Gastrocnemius medialis (tissue), 4 donors: Measurements from ENCODE around the gene PIP5K1C. TPM values are rescaled to one million over a fixed set of nuclear protein-coding genes. Genes with fewer than 3 reads are reported as not detected.

Experiments used
- ATAC-seq, 2 donors: fragments of 150-250 bp; one replicate each; pipeline ENCODE4 v1.9.1; 2016
- DNase-seq, 2 donors: peaks; one replicate each; pipeline ENCODE4 v3.0.0-alpha.2; 2019
- H3K27ac ChIP-seq, 4 donors: fragments of 200-600 bp; sonication (generic); 1 replicate in 1 of 4; 2 replicates in 3 of 4; pipeline ENCODE4 v1.5.1; 2016 to 2018; ENCODE audit warnings: mild to moderate bottlenecking in 2 of 4, moderate library complexity in 1 of 4
- H3K27me3 ChIP-seq, 3 donors: fragments of 200-600 bp; sonication (generic) in 2 of 3; 1 replicate in 1 of 3; 2 replicates in 2 of 3; pipeline versions ENCODE4 v1.5.1 to v1.6.0; 2016 to 2019; ENCODE audit warnings: mild to moderate bottlenecking in 1 of 3, moderate library complexity in 1 of 3
- H3K36me3 ChIP-seq, 2 donors: fragments of 200-600 bp; sonication (generic) in 1 of 2; one replicate each; pipeline ENCODE4 v1.5.1; 2017 to 2018
- H3K4me1 ChIP-seq, 2 donors: fragments of 200-600 bp; sonication (generic) in 1 of 2; one replicate each; pipeline ENCODE4 v1.5.1; 2016 to 2017; ENCODE audit warnings: mild to moderate bottlenecking in 2 of 2
- H3K4me3 ChIP-seq, 4 donors: fragments of 200-600 bp; sonication (generic) in 3 of 4; 1 replicate in 1 of 4; 2 replicates in 3 of 4; pipeline ENCODE4 v1.5.1; 2016 to 2019; ENCODE audit warnings: mild to moderate bottlenecking in 2 of 4
- H3K9me3 ChIP-seq, 3 donors: fragments of 200-600 bp; sonication (generic) in 2 of 3; 1 replicate in 1 of 3; 2 replicates in 2 of 3; pipeline ENCODE4 v1.5.1; 2016 to 2019
- POLR2A ChIP-seq, 2 donors: fragments of 450-650 bp; IDR thresholded peaks; one replicate each; pipeline ENCODE4 v1.6.1; 2017; ENCODE audit warnings: antibody characterized with exemption in 2 of 2, mild to moderate bottlenecking in 2 of 2, moderate library complexity in 2 of 2
- in situ Hi-C, 4 donors: fragments of 200-750 bp; cut with MboI; loops; one replicate each; pipeline versions ENCODE4 v1.15.0 to v1.8.0; 2017; ENCODE audit warnings: low sequenced_read_pairs in 4 of 4
- intact Hi-C: fragments of 100-400 bp; cut with DNase I; formaldehyde crosslinking; loops from one replicate; pipeline ENCODE4 v1.15.1; 2023; ENCODE audit warnings: low total_unique reads
- total RNA-seq, 4 donors: library from RNA; depleted of rRNA; stranded (reverse); fragments of >200 nt; gene quantifications; one replicate each; pipeline versions ENCODE4 v1.1.0 to v1.2.3, GENCODE V29; 2016
- TF ChIP-seq, protein P1 (sequence below), 5 experiments: fragments of 450-650 bp in 3 of 5; fragments of 200-600 bp in 2 of 5; sonication (generic) in 2 of 5; IDR thresholded peaks in 4 of 5; conservative IDR thresholded peaks in 1 of 5; 1 replicate in 4 of 5; 2 replicates in 1 of 5; pipeline ENCODE4 v1.5.1; 2016 to 2019; ENCODE audit warnings: antibody characterized with exemption in 5 of 5, mild to moderate bottlenecking in 3 of 5, moderate library complexity in 3 of 5

The PIP5K1C gene
- total RNA-seq, 4 donors from 2014 or later: 8.2 to 18.0 (median 17.3) TPM

GRCh38 chr19:3712663-3713611 is 12.7 kb upstream of the PIP5K1C start:
- H3K9me3 ChIP-seq: no peaks in the 10 kb centered on the region
- no peaks in the 10 kb centered on the region for H3K36me3 ChIP-seq
- peaks cover 0 to 7% (median 0%) of the 10 kb centered on the region in 3 donors for H3K27me3 ChIP-seq
- DNase-seq (no peak), ATAC-seq (peak in 1 of 2 donors; percentile 42)
- in situ Hi-C loops: no loop called here
- intact Hi-C loops: no loop called here
- no peak overlapping the region for H3K27ac ChIP-seq
- peaks cover 5 to 12% of the 10 kb centered on the region in 2 donors for H3K4me1 ChIP-seq
- TF ChIP-seq POLR2A (IDR thresholded peaks at IDR 0.05): no peak
- TF ChIP-seq, protein P1, sequence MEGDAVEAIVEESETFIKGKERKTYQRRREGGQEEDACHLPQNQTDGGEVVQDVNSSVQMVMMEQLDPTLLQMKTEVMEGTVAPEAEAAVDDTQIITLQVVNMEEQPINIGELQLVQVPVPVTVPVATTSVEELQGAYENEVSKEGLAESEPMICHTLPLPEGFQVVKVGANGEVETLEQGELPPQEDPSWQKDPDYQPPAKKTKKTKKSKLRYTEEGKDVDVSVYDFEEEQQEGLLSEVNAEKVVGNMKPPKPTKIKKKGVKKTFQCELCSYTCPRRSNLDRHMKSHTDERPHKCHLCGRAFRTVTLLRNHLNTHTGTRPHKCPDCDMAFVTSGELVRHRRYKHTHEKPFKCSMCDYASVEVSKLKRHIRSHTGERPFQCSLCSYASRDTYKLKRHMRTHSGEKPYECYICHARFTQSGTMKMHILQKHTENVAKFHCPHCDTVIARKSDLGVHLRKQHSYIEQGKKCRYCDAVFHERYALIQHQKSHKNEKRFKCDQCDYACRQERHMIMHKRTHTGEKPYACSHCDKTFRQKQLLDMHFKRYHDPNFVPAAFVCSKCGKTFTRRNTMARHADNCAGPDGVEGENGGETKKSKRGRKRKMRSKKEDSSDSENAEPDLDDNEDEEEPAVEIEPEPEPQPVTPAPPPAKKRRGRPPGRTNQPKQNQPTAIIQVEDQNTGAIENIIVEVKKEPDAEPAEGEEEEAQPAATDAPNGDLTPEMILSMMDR (IDR thresholded peaks at IDR 0.05 in 4 of 5, conservative IDR thresholded peaks at IDR 0.05 in 1 of 5): no peak
- no peak overlapping the region for H3K4me3 ChIP-seq

DNA sequence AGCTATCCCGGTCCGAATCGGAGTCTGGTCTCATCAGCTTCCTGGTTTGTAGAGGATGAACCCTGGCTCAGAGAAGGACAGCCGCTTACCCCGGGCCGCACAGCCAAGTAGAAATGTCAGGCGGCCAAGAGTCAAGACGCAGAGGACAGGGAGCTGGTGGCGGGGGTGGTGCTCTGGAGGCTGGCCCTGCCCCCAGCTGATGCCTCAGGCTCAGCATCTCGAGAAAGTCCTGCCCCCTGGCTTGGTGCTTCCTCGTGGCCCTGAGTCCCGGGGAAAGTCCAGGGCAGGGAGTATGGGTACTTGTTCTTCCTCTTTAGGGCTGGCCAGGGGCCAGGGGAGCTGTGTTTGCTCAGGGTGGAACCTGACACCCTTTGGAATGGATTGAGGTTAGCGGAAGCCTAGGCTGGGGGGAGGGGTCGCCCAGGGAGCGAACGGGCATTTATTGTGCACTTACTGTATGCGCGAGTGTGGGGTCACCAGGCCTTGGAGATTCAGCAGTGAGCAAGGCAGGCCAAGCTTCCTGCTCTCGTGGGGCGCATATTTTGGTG is 10.1 kb upstream of the PIP5K1C start:
- no peak overlapping the region for H3K4me3 ChIP-seq
- in situ Hi-C loops: no loop called here
- peaks cover 0 to 5% (median 0%) of the 10 kb centered on the region in 3 donors for H3K27me3 ChIP-seq
- no peaks in the 10 kb centered on the region for H3K9me3 ChIP-seq
- TF ChIP-seq POLR2A (IDR thresholded peaks at IDR 0.05): no peak
- TF ChIP-seq, protein P1 (IDR thresholded peaks at IDR 0.05 in 4 of 5, conservative IDR thresholded peaks at IDR 0.05 in 1 of 5): no peak
- H3K27ac ChIP-seq: no peak overlapping the region
- ATAC-seq: peak; percentile 29 to 33
- H3K4me1 ChIP-seq: peaks cover 5 to 13% of the 10 kb centered on the region in 2 donors
- intact Hi-C loops: no loop called here
- DNase-seq: peak; percentile 32 to 58
- H3K36me3 ChIP-seq: no peaks in the 10 kb centered on the region

GRCh38 chr19:3708207-3708931 is 8.1 kb upstream of the PIP5K1C start, which contains the start of gene TJP3:
TSS of gene TJP3 (plus strand) at chr19:3708384. CDS start at chr19:3728433, 20,049 bp downstream.
- intact Hi-C loops: no loop called here
- peak within 1 kb of the TSS in 2 of 4 donors; percentile 47 to 61 for H3K27ac ChIP-seq
- H3K4me3 ChIP-seq: peak within 1 kb of the TSS; percentile 19 to 34 (median 25)
- no peaks in the 10 kb centered on the region for H3K36me3 ChIP-seq
- peaks cover 0 to 11% (median 2%) of the 10 kb centered on the region in 3 donors for H3K27me3 ChIP-seq
- DNase-seq: peak in 1 of 2 donors; percentile 37
- in situ Hi-C loops: no loop called here
- H3K9me3 ChIP-seq: no peaks in the 10 kb centered on the region
- peaks cover 5 to 13% of the 10 kb centered on the region in 2 donors for H3K4me1 ChIP-seq
- peak in 1 of 2 donors; percentile 68 for ATAC-seq
- no peak for TF ChIP-seq POLR2A (IDR thresholded peaks at IDR 0.05)
- TF ChIP-seq, protein P1 (IDR thresholded peaks at IDR 0.05 in 4 of 5, conservative IDR thresholded peaks at IDR 0.05 in 1 of 5): no peak

- H3K27ac ChIP-seq: no peak overlapping the region
- H3K36me3 ChIP-seq: no peaks in the 10 kb centered on the region
- H3K27me3 ChIP-seq: peaks cover 0 to 11% (median 2%) of the 10 kb centered on the region in 3 donors
- intact Hi-C loops (no loop called here), in situ Hi-C loops (no loop called here)
- H3K4me1 ChIP-seq: peaks cover 5 to 13% of the 10 kb centered on the region in 2 donors
- no peak for DNase-seq
- ATAC-seq: no peak
- H3K4me3 ChIP-seq: no peak overlapping the region
- TF ChIP-seq, protein P1 (IDR thresholded peaks at IDR 0.05 in 4 of 5, conservative IDR thresholded peaks at IDR 0.05 in 1 of 5): no peak
- TF ChIP-seq POLR2A (IDR thresholded peaks at IDR 0.05): no peak
- no peaks in the 10 kb centered on the region for H3K9me3 ChIP-seq
Measured at GRCh38 chr19:3707868-3708206, 7.6 kb upstream of the PIP5K1C start.
